Stomach (tissue), 4 donors: ENCODE measurements around the gene MRPL9.

Source experiments
- POLR2A ChIP-seq, 4 donors: fragments of 450-650 bp; IDR thresholded peaks; one replicate each; pipeline ENCODE4 v1.6.1; 2016; ENCODE audit warnings: antibody characterized with exemption in 4 of 4, control low read depth in 2 of 4, mild to moderate bottlenecking in 1 of 4, moderate library complexity in 1 of 4
- POLR2AphosphoS5 ChIP-seq, 3 donors: sonication (generic); formaldehyde crosslinking; IDR thresholded peaks; one replicate each; pipeline ENCODE4 v1.6.1; 2016; ENCODE audit warnings: antibody characterized with exemption in 3 of 3

DNA sequence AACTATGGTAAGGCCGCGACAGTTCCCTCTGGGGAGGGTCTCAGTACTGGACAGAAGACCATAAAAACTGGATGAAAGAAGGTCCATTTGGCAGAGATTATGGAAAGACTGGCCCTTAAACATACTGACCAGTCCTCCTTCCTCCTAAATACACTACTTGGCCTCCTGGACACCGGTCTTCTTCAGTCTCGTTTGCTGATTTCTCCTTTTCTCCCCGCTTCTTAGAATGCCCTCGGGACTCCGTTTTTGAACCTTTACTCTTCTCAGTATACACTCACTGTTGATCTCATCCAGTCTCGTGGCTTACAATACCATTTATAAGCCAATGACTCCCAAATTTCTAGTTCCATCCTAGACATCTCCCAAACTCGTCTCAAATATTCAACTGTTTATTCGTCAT lies 694 bp upstream of the MRPL9 start:
- TF ChIP-seq POLR2A (IDR thresholded peaks at IDR 0.05) (no peak), POLR2AphosphoS5 (IDR thresholded peaks at IDR 0.05) (no peak)
